ENCODE data around the gene GLRX3. TPM values are rescaled to one million over a fixed set of nuclear protein-coding genes. Genes with fewer than 3 reads are reported as not detected.

Gene GLRX3
- polyA plus RNA-seq, 3 donors, result 37.2 to 67.3 (median 65.7) TPM

DNA sequence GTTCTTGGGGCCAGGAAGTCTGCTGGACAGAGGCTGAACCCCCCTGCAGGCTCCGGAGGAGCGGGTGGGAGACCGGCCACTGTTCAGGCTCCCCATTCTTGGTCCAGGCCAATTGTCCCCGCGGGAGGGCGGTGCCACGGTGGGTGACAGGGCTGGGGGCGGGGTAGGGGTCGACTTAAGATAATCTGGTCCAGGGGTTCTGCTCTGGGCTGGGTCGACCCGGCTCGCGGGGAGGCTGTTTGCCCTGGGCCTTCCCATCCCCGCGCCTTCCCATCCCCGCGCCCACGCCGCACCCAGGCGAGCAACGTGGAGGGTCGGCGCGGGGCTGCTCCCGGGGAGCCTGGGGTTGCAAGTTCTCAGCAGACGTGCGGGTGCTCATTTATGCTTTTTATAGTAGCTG, 7.3 kb upstream of the GLRX3 start:
- WGBS, 3 donors, result 19 to 45% (median 29%) methylated on average over 25 to 27 of the region's 27 CpGs
- no peak overlapping the region for H3K27ac ChIP-seq (ENCODE audit: low read depth, low read length)

DNA sequence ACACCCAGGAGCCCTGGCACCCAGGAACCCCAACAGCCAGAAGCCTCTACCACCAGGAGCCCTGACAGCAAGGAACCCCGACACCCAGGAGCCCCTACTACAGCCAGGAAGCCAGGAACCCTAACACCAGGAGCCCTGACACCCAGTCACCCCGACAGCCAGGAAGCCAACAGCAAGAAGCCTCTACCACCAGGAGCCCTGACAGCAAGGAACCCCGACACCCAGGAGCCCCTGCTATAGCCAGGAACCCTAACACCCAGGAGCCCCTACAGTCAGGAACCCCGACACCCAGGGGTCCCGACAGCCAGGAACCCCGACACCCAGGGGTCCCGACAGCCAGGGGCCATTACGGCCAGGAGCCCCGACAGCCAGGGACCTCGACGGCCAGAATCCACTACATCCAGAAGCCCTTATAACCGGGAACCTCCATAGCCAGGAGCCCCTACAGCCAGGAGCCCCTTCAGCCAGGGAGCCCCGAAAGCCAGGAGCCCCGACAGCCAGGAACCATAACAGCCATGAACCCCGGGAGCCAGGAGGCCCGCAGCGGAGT, 440 bp upstream of the GLRX3 start:
- no peak overlapping the region for H3K27ac ChIP-seq (ENCODE audit: low read depth, low read length)
- 17 to 23% (median 19%) methylated on average over 17 of the region's 17 CpGs for WGBS, 3 donors

DNA sequence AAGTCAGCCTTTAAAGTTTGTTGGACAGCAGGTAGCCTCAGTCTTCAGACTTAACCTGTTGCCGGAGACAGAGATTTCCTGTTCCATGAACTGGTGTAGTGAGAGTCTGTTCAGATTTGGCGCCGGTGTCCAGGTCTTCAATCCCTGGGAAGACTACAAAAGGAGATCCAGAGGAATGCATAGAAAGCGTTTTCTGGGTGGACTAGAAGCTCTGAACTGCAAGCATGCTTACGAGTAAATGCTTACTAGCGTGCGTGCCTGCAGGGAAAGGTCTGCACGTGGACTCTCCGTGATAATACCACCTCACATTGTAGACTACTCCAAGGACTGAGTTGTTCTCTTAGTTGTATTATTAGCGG, 878 bp downstream of the GLRX3 start:
- 2 to 7% (median 7%) methylated on average over 10 of the region's 10 CpGs for WGBS, 3 donors
- H3K27ac ChIP-seq (ENCODE audit: low read depth, low read length), result no peak overlapping the region

DNA sequence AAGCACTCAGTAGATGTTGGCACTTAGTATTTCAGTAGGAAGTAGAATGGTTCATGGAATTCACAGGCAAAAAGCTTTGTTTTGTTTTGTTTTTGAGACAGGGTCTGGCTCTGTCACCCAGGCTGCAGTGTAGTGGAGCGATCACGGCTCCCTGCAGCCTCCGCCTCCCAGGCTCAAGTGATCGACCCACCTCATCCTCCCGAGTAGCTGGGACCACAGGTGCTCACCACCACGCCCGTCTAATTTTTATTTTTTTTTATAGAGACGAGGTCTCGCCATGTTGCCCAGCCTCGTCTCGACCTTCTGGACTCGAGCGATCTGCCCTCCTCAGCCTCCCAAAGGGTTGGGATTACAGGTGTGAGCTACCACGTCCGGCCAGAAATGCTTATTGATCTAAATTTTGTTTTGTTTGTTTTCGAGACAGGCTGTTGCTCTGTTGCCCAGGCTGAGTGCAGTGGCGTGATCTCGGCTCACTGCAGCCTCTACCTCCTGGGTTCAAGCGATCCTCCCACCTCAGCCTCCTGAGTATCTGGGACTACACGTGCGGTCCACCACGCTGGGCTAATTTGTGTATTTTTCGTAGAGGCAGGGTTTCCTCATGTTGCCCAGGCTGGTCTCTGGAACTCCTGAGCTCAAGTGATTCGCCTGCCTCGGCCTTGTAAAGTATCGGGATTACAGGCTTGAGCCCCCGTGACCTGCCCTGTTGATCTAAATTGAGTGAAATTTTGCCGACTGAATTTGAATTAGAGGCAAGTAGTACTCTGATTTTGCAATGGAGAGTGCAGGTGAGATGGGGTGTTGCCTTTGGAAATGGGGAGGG, 1.7 kb downstream of the GLRX3 start:
- no peak overlapping the region for H3K27ac ChIP-seq (ENCODE audit: low read depth, low read length)
- WGBS, 3 donors, result 79 to 91% (median 91%) methylated on average over 28 of the region's 28 CpGs

DNA sequence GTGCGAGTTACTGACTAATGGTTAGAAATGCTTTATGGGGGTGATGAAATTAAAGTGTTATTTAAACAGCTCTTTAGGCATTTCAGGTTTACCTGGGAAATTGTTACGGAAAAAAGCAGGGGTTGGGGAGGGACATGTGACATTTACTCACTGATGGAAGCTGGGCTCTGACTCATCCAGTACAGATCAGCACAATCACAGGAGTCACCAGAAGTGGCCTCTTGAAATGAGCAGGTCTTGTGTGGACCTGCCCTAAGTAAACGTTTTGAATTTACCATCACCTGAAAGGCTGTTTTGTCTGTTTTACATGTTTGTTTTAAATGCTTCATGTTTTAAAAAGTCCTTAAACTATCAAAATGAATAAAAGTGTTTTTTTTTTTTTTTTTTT, 2.3 kb downstream of the GLRX3 start:
- no peak overlapping the region for H3K27ac ChIP-seq (ENCODE audit: low read depth, low read length)
- WGBS, 3 donors, result 66 to 78% (median 76%) methylated on average over 3 of the region's 3 CpGs

DNA sequence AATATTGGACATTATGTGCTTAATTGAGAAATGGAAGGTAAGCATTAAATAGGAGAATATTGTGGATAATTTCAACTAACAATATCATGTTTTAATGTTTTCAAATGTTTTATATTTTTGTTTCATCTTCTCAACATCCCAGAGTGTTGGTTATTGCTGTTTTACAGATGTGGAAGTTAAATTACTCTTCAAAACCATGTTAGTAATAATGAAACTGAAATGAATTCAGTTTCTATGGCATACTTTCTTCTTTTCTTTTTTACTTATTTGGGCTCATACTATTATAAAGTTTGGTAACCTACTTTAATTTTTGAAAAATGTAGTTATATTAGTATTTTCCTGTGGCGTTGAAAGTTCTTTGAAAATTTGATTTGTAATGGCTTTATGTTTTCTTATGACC, 4.2 kb downstream of the GLRX3 start:
- no peak overlapping the region for H3K27ac ChIP-seq (ENCODE audit: low read depth, low read length)
- WGBS, 3 donors, result 91 to 96% (median 94%) methylated on average over 1 of the region's 1 CpG

DNA sequence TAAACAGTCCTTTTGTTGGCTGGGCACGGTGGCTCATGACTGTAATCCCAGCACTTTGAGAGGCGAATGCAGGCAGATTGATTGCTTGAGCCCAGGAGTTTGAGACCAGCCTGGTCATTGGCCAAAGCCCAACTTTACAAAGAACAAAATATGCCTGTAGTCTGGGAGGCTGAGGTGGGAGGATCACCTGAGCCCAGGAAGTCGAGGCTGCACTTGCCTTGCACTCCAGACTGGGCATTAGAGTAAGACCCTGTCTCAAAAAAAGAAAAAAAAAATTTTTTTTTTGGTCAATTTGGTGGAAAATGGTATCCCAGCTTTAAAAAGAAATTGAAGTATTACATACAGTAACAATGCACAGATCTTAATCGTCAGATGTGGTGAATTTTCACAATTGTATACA, 4.8 kb downstream of the GLRX3 start:
- H3K27ac ChIP-seq (ENCODE audit: low read depth, low read length), result no peak overlapping the region
- WGBS, 3 donors, result 82 to 92% (median 90%) methylated on average over 4 of the region's 4 CpGs

DNA sequence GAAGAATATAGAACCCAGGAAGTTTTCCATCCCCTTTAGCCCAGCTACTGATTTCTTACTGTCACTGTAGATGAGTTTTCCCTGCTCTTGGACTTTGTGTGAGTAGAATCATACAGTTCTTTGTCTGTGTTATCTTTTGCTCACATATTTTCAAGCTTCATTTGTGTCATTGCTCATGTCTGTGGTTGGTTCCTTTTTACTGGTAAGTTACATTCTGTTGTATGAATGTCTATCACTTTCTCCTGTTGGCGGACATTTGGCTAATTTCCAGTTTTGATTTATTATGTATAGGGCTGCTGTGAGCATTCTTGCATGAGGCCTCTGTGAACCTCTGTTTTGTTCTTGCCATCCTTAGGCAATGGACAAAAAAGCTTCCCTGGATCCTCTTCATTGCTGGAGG, 5.3 kb downstream of the GLRX3 start:
- 48 to 68% (median 57%) methylated on average over 1 of the region's 1 CpG for WGBS, 3 donors
- H3K27ac ChIP-seq (ENCODE audit: low read depth, low read length), result no peak overlapping the region

DNA sequence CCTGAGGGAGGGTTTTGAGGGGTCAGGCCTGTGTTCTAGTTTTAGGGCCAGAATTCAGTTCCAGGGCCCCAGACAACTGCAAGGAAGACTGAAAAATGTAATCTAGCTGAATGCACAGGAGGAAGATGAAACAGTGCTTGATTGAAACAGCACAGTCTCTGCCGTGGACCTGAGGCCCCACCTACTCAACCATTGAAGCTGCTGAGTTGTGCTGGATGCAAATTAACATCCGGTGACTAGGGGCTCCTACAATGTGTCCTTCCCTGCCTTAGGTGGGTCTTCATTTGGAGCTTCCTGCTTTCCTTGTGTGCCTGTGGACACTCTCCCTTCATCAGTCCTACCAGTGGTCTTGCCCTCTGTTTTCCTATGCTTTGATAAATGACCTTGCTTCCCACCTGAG, 5.7 kb downstream of the GLRX3 start:
- H3K27ac ChIP-seq (ENCODE audit: low read depth, low read length), result no peak overlapping the region
- 53 to 60% (median 59%) methylated on average over 2 of the region's 2 CpGs for WGBS, 3 donors

DNA sequence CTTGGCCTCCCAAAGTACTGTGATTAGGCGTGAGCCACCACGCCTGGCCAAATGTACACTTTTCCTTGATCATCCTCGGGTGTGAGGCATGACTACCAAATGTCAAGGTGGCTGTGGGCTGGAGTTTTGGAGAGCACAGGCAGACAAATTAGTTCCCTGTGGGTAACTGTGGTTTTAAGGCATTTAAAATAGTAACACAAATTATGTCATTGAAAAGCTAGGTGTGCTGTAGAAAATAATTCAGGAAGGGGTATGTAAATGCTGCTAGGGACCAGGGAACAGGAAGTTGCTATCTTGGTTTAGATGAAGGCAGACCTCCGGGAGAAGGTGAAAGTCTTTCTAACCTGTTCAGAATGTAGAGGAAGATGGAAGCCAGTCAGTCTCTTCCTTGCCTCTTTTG, 9.9 kb downstream of the GLRX3 start:
- H3K27ac ChIP-seq (ENCODE audit: low read depth, low read length), result no peak overlapping the region
- 75 to 90% (median 87%) methylated on average over 4 of the region's 4 CpGs for WGBS, 3 donors

DNA sequence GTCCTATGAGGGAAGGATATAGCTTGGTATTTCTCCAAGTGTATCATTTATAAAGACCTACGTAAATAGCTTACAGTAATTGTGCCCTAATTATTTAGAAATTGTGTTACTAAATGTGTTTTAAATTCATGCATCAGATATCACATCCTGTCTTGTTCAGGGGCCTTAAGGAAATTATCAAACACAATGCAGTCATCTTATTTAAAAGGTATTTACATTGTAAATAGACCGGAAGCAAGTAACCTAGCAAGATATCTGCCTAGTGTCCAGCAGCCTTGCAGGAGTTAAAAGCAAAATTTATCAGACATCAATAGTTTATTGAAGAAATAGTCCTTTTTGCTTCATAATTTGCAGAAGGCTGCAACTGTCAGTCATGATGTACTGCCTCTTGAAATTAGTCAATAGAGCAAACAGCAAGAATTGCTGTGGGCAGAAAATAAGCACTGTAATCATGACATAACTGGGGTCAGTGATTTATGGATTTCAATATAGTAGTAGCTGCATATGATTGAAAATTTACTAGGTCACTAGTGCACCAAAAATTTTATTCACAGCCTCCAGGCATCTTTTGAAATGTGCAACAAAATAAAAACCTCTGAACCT, 23.1 kb downstream of the GLRX3 start:
- WGBS, 3 donors, result 83 to 86% (median 84%) methylated on average over 2 of the region's 2 CpGs
- no peak overlapping the region for H3K27ac ChIP-seq (ENCODE audit: low read depth, low read length)

DNA sequence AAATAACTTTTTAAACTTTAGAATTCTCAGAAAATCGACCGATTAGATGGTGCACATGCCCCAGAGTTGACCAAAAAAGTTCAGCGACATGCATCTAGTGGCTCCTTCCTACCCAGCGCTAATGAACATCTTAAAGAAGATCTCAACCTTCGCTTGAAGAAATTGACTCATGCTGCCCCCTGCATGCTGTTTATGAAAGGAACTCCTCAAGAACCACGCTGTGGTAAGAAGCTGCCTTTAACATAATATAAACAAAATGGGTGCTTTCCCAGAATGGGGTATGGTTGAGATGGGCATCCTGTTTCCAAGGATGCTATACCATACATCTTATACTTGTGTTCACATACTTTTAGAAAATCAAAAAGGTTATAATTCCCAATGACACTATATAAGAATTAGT, 24.6 kb downstream of the GLRX3 start:
- WGBS, 3 donors, result 88 to 90% (median 89%) methylated on average over 6 of the region's 6 CpGs
- no peak overlapping the region for H3K27ac ChIP-seq (ENCODE audit: low read depth, low read length)

DNA sequence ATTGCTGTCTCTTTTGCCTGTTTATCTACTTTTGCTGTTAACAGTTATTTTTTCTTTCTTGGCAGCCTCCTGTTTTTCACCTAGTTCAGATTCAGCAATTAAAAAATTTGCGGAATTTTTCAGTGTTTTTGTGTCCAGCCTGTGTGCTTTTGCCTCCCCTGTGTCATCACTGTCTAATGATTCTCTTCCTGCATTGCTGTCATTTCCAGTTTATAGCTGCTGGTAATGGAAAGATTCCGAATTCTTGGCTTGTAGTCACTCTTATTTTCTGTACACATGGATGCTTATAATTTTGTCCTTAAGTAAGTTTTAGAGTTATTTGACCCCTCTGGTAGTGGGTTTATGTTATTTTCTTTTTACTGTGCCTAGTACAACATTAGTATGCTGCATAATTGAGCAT, 25.1 kb downstream of the GLRX3 start:
- 92 to 98% (median 96%) methylated on average over 2 of the region's 2 CpGs for WGBS, 3 donors
- no peak overlapping the region for H3K27ac ChIP-seq (ENCODE audit: low read depth, low read length)

DNA sequence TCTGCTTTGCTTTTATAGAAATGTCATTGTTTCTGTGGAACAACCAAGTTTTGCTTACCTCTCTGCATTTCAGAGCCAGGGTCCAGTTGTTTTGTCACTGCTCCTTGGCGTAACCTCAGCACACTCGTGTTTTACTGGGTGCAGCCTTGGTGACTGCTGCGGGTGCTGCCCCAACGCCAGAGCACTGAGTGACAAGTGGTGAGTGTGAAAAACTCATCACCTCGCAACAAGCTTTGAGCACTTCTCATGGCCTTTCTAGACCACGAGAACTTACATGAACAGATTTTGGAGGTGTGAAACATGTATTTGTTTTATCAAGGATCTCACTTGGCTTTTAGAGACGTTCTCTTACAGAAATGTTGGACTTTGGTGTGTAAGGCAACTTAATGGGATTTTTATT, 31.0 kb downstream of the GLRX3 start:
- 93 to 97% (median 94%) methylated on average over 7 of the region's 7 CpGs for WGBS, 3 donors
- H3K27ac ChIP-seq (ENCODE audit: low read depth, low read length), result no peak overlapping the region

DNA sequence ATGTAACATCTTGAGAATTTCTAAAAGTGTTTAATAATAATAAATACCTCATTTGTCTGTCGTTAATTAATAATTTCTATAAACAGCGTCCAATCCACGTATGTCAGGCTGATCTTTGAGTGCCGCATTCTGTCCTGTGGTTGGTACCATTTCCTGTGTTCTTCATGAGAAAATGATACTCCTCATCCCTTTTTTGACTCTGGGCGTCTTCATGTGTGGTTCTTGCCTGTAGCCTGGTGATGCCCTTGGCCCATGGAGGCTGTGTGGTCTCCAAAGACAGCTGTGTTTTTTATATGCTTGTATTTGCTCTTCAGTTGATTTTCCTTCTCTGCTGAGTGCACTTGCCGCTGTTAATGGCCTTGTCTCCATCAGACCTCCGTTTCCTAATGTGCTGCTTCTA, 31.5 kb downstream of the GLRX3 start:
- 94 to 96% (median 95%) methylated on average over 7 of the region's 7 CpGs for WGBS, 3 donors
- H3K27ac ChIP-seq (ENCODE audit: low read depth, low read length), result no peak overlapping the region

DNA sequence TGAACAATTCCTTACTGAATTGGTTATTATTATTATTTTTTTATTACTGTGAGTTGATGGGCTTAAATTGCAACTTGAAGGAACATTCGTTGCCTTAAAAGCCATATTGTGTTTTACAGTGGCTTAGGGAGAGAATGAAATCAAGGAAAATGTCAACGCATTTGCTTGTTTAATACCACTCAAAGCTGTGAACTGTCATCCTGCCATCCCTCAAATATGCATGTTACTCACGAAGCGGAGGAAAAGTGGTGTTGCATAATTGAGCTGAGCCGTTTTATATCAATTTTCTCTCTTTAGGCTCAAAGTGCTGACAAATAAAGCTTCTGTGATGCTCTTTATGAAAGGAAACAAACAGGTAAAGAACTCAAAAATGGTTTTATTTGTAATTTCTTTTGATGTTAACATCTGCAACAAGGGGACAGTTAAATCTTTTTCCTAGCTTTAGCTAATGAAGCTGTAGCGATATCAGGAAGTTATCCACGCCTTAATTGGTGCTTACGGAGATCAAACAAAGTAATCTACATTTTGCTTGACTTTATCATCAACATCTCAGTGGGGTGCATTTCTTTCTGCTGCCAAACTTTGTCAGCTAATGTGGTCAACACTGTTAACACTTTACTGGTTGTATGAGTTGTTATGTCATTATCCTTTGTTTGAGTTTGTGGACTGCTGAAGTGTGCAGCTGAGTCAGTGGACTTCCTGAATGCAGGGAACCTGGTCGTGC, 33.1 kb downstream of the GLRX3 start:
- no peak overlapping the region for H3K27ac ChIP-seq (ENCODE audit: low read depth, low read length)
- 78 to 87% (median 84%) methylated on average over 9 of the region's 9 CpGs for WGBS, 3 donors

DNA sequence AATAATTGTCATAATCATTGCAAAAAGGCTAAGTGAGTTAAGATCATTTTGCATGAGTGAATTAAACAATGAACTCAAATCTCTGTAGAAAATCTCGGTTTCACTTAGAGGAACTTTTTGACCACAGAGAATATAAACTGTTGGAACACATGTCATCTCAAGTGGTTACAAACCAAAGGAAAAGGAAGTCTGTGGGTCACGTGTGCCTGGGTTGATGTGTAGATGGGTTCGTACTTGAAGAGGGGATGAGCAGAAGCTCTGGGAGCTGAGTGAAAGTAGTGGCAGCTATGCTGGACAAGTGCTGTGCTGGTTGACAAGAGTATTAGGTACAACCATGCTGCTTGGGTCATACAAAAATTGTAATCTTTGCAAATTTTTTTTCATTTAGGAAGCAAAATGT, 35.0 kb downstream of the GLRX3 start:
- no peak overlapping the region for H3K27ac ChIP-seq (ENCODE audit: low read depth, low read length)
- 56 to 87% (median 58%) methylated on average over 3 of the region's 3 CpGs for WGBS, 3 donors

DNA sequence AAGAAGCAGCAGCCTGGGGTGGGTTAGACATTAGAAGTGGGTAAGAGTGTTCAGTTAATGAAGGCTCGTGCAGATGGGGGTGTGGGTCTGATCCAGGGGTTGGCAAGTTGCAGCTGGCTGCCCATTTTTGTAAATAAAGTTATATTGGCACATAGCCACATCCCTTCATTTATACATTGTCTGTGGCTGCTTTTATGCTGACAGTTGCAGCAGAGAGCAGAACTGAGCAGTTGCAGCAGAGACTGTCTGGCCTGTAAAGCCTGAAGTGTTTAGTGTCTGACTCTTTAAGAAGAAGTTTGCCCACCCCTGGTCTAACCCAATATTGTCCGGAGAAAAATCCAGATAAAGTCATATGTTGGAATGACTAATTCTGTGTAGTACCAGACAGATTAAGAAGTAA, 38.1 kb downstream of the GLRX3 start:
- 57 to 71% (median 58%) methylated on average over 2 of the region's 2 CpGs for WGBS, 3 donors
- H3K27ac ChIP-seq (ENCODE audit: low read depth, low read length), result no peak overlapping the region

DNA sequence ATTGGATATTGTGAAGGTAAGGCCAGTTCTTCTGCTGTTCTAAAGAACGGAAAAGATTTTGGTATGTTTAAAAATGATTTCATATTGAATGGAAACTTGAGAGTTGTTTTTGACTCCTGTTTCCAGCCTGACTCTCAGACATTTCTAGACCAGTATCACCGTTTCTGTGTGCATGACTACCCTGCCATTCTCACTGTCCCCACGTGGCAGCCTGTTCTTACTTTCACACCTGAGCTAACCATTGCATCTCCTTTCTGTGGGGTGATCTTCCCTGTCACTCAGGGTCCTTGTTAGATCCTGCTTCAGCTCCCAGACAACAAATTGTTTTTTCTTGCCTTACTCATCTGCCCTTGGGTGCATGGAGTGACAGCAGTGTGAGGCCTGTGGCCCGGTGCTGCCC, 38.9 kb downstream of the GLRX3 start:
- WGBS, 3 donors, result 86 to 94% (median 92%) methylated on average over 4 of the region's 4 CpGs
- H3K27ac ChIP-seq (ENCODE audit: low read depth, low read length), result no peak overlapping the region

Data from adipose tissue (tissue), 3 donors.